Measurements from ENCODE around the gene PANK2.

- TF ChIP-seq FOSL1 (IDR thresholded peaks at IDR 0.05; ENCODE audit: insufficient read depth, low read depth, low read length) (no peak), RAD21 (IDR thresholded peaks at IDR 0.05 in 1 of 2, conservative IDR thresholded peaks at IDR 0.05 in 1 of 2; ENCODE audit: low read depth in 2 of 2, low read length in 2 of 2) (no peak), CTCF (IDR thresholded peaks at IDR 0.05; ENCODE audit: control extremely low read depth in 1 of 3, insufficient read depth in 1 of 3, low read depth in 1 of 3, low read length in 3 of 3) (no peak), YY1 (IDR thresholded peaks at IDR 0.05; ENCODE audit: low read depth, low read length) (no peak), RBBP5 (IDR thresholded peaks at IDR 0.05; ENCODE audit: borderline replicate concordance, low read depth, low read length) (no peak), CREB1 (IDR thresholded peaks at IDR 0.05) (no peak), POLR2A (IDR thresholded peaks at IDR 0.05; ENCODE audit: control extremely low read depth in 1 of 2, low read depth in 2 of 2, low read length in 2 of 2) (no peak), SP1 (IDR thresholded peaks at IDR 0.05; ENCODE audit: low read depth, low read length) (no peak), ATF2 (IDR thresholded peaks at IDR 0.05; ENCODE audit: low read length) (no peak), USF2 (IDR thresholded peaks at IDR 0.05; ENCODE audit: low read length) (no peak), POLR2AphosphoS5 (IDR thresholded peaks at IDR 0.05; ENCODE audit: low read depth, low read length) (no peak), RNF2 (IDR thresholded peaks at IDR 0.05; ENCODE audit: borderline replicate concordance, low read depth, low read length, missing control alignments, poor library complexity, severe bottlenecking) (no peak), ATF3 (IDR thresholded peaks at IDR 0.05; ENCODE audit: insufficient read depth, low read depth, low read length) (no peak)
Observed at GRCh38 chr20:3931664-3932063, 42.5 kb downstream of the PANK2 start.
